Endothelial cell of umbilical vein (primary cell): Measurements from ENCODE around the gene PLEKHA6. TPM values are rescaled to one million over a fixed set of nuclear protein-coding genes. Genes with fewer than 3 reads are reported as not detected.
A peak's percentile ranks its signal among the peaks of the same experiment; 100 is the strongest.

Experiments used
- BruUV-seq: library from RNA; stranded (reverse); fragments of 400-500 nt; replicated peaks from 2 replicates; lab custom pipeline; 2021; lab: Mats Ljungman, UMichigan
- CTCF ChIA-PET: fragments of 300-600, 350-600 bp; sonication (Branson Sonifier 250); formaldehyde crosslinking; loops from one replicate; lab custom pipeline; 2021; ENCODE audit warnings: antibody characterized with exemption, inconsistent platforms; lab: Charles Lee
- POLR2A ChIA-PET: fragments of 300-600, 350-600 bp; sonication (Branson Sonifier 250); formaldehyde crosslinking; loops from one replicate; lab custom pipeline; 2021; ENCODE audit warnings: antibody characterized with exemption, inconsistent platforms; lab: Charles Lee
- DNase-seq: peaks from one replicate; pipeline ENCODE4 v3.0.0-alpha.2; 2011; ENCODE audit warnings: low read depth, low spot score
- FAIRE-seq: peaks from 2 replicates; lab custom pipeline; 2011; peaks lifted over from hg19 to GRCh38; lab: Jason Lieb, UNC
- H2AFZ ChIP-seq: 2 replicates; pipeline ENCODE4 v1.6.0; 2012; ENCODE audit warnings: low read depth, low read length, control low read depth, inconsistent platforms
- H3K27ac ChIP-seq: 2 replicates; pipeline ENCODE4 v1.5.1; 2011; ENCODE audit warnings: low read depth, mild to moderate bottlenecking, control low read depth, low read length, moderate library complexity; ENCODE audit not compliant: insufficient read depth
- H3K27me3 ChIP-seq, 2 experiments: 2 replicates each; pipeline versions ENCODE4 v1.6.0 to v1.6.1; 2011; ENCODE audit warnings: low read length in 2 of 2, mixed read lengths in 1 of 2; ENCODE audit not compliant: control insufficient read depth in 2 of 2, insufficient read depth in 2 of 2
- H3K36me3 ChIP-seq, 2 experiments: 2 replicates in 1 of 2; 3 replicates in 1 of 2; pipeline ENCODE4 v1.5.1; 2011; ENCODE audit warnings: low read length in 2 of 2, mild to moderate bottlenecking in 1 of 2, moderate library complexity in 1 of 2; ENCODE audit not compliant: control insufficient read depth in 2 of 2, insufficient read depth in 2 of 2; ENCODE audit errors: extremely low read depth in 1 of 2
- H3K4me1 ChIP-seq: 3 replicates; pipeline ENCODE4 v1.5.1; 2011; ENCODE audit warnings: mild to moderate bottlenecking, low read length; ENCODE audit not compliant: control insufficient read depth, insufficient read depth; ENCODE audit errors: extremely low read depth
- H3K4me2 ChIP-seq: 2 replicates; pipeline ENCODE4 v1.6.1; 2011; ENCODE audit warnings: low read length, control low read depth, mixed read lengths; ENCODE audit not compliant: insufficient read depth
- H3K4me3 ChIP-seq, 3 experiments: fragments of 200-600 bp in 1 of 3; sonication (generic), shearing (Covaris generic) in 1 of 3; replicated peaks in 1 of 3; 2 replicates each; pipeline ENCODE4 v1.5.1; 2011 to 2016; ENCODE audit warnings: control low read depth in 3 of 3, low read length in 3 of 3, mild to moderate bottlenecking in 2 of 3, inconsistent platforms in 1 of 3, low read depth in 1 of 3, moderate library complexity in 1 of 3; ENCODE audit not compliant: insufficient read depth in 1 of 3
- H3K79me2 ChIP-seq: 2 replicates; pipeline ENCODE4 v1.6.0; 2012; ENCODE audit warnings: low read length, inconsistent platforms; ENCODE audit not compliant: control insufficient read depth, insufficient read depth
- H3K9ac ChIP-seq: replicated peaks from 2 replicates; pipeline ENCODE3; 2011; ENCODE audit warnings: low read length, control low read depth; ENCODE audit not compliant: insufficient read depth; ENCODE audit errors: extremely low read depth
- H3K9me1 ChIP-seq: replicated peaks from 3 replicates; pipeline ENCODE4 v1.6.0; 2011; ENCODE audit warnings: mild to moderate bottlenecking, low read length; ENCODE audit not compliant: control insufficient read depth, insufficient read depth; ENCODE audit errors: extremely low read depth
- H3K9me3 ChIP-seq: replicated peaks from 2 replicates; pipeline ENCODE4 v1.5.1; 2012; ENCODE audit warnings: low read length, inconsistent platforms; ENCODE audit not compliant: control insufficient read depth, insufficient read depth
- H4K20me1 ChIP-seq: replicated peaks from 2 replicates; pipeline ENCODE3; 2011; ENCODE audit warnings: mild to moderate bottlenecking, low read length; ENCODE audit not compliant: control insufficient read depth, insufficient read depth; ENCODE audit errors: extremely low read depth
- EZH2 ChIP-seq: IDR thresholded peaks from 2 replicates; pipeline ENCODE4 v1.6.1; 2012; ENCODE audit warnings: borderline replicate concordance, low read depth, mild to moderate bottlenecking, moderate library complexity, low read length, inconsistent platforms; ENCODE audit not compliant: severe bottlenecking
- FOS ChIP-seq: IDR thresholded peaks from 2 replicates; pipeline ENCODE4 v1.6.1; 2011; ENCODE audit warnings: mild to moderate bottlenecking, low read length, moderate library complexity, borderline replicate concordance; ENCODE audit not compliant: insufficient read depth
- GATA2 ChIP-seq: IDR thresholded peaks from 2 replicates; pipeline ENCODE4 v1.7.0; 2011; ENCODE audit warnings: low read depth, mild to moderate bottlenecking, moderate library complexity, mixed read lengths, low read length; ENCODE audit not compliant: insufficient read length, insufficient read depth
- JUN ChIP-seq: IDR thresholded peaks from 2 replicates; pipeline ENCODE4 v1.6.1; 2011; ENCODE audit warnings: borderline replicate concordance, low read depth; ENCODE audit not compliant: insufficient read length, insufficient read depth
- MAX ChIP-seq: IDR thresholded peaks from 2 replicates; pipeline ENCODE4 v1.6.1; 2011; ENCODE audit not compliant: insufficient read depth, insufficient read length
- MYC ChIP-seq: IDR thresholded peaks from one replicate; pipeline ENCODE4 v1.6.1; 2011; ENCODE audit warnings: mild to moderate bottlenecking, low read depth, low read length
- POLR2A ChIP-seq: IDR thresholded peaks from 2 replicates; pipeline ENCODE4 v1.6.1; 2012; ENCODE audit warnings: low read depth, mild to moderate bottlenecking, control low read depth, low read length
- POLR2AphosphoS5 ChIP-seq: IDR thresholded peaks from 2 replicates; pipeline ENCODE4 v1.6.1; 2012; ENCODE audit warnings: low read depth, mild to moderate bottlenecking, control low read depth, low read length, moderate library complexity; ENCODE audit not compliant: insufficient read depth
- dilution Hi-C: fragments of 300-500 bp; cut with MboI; formaldehyde crosslinking; loops from one replicate; pipeline ENCODE4 v1.15.0; 2019; ENCODE audit warnings: low sequenced_read_pairs; ENCODE audit not compliant: extremely low pct_ligation_motif_present
- intact Hi-C: fragments of 100-400 bp; cut with micrococcal nuclease; formaldehyde crosslinking; loops from one replicate; pipeline ENCODE4 v1.10.0; 2022
- polyA plus RNA-seq, 4 experiments: library from polyadenylated mRNA; depleted of rRNA in 3 of 4; stranded (reverse) in 3 of 4; unstranded in 1 of 4; fragments of >200 nt; gene quantifications; 2 replicates each; pipeline versions ENCODE4 v1.2.1 to v1.2.3, GENCODE V29; 2011 to 2012; ENCODE audit warnings: missing spikeins in 1 of 4
- total RNA-seq: library from RNA; stranded (reverse); gene quantifications from 2 replicates; pipeline ENCODE4 v1.2.3, GENCODE V29; 2021
- TF ChIP-seq, protein P1 (sequence below), 2 donors: IDR thresholded peaks; 1 replicate in 1 of 2; 2 replicates in 1 of 2; pipeline ENCODE4 v1.5.1; 2011; ENCODE audit warnings: low read length in 2 of 2, mild to moderate bottlenecking in 2 of 2, moderate library complexity in 2 of 2, control low read depth in 1 of 2, inconsistent platforms in 1 of 2, low read depth in 1 of 2; ENCODE audit not compliant: insufficient read depth in 1 of 2; ENCODE audit errors: extremely low read depth in 1 of 2

PLEKHA6 gene
- total and polyA plus RNA-seq, 2 donors (not counting 3 experiments of a cell fraction or from before 2014, with no cell fraction given) = 2.1 to 15.0 TPM

DNA sequence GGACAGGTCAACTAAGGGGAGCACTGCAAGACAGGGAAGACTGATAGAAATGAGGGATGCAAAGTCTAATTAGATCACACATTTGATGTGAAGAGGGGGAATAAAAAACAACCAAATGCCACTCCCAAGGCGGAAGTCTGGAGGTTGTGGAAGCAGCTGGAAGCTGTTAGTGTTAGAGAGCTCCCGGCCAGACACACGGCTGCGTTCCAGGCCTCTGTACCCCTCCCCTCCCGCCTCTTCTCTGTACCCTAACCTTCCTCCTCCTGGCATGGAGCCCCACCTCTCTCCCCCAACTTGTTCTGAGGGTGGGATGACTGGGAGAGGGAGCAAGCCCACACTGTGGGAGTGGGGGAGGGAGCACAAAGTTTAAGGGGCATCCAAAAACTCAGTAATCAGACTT is 67.0 kb downstream of the PLEKHA6 start:
- POLR2A ChIA-PET = no interaction called here
- Histone ChIP-seq H4K20me1 (no peaks in the 10 kb centered on the region), H3K9me1 (no peaks in the 10 kb centered on the region), H3K27me3 (no peaks in the 10 kb centered on the region), H3K4me2 (no peak overlapping the region), H3K4me1 (no peaks in the 10 kb centered on the region), H2AFZ (no peak overlapping the region), H3K27ac (no peak overlapping the region), H3K4me3 (no peak overlapping the region), H3K79me2 (no peaks in the 10 kb centered on the region), H3K36me3 (no peaks in the 10 kb centered on the region), H3K9me3 (no peaks in the 10 kb centered on the region), H3K9ac (no peak overlapping the region)
- BruUV-seq = no TSS peak
- CTCF ChIA-PET = interaction anchor here (1.1 kb wide), 1 partner anchor 34 kb away, joined by 3 read pairs; no protein-coding TSS in a partner anchor
- intact Hi-C loops = no loop called here
- TF ChIP-seq GATA2 = no peak
- TF ChIP-seq FOS = no peak
- no peak for TF ChIP-seq EZH2
- TF ChIP-seq MYC = no peak
- no peak for TF ChIP-seq MAX
- TF ChIP-seq JUN = no peak
- FAIRE-seq = no peak
- no peak for DNase-seq
- dilution Hi-C loops = no loop called here

DNA sequence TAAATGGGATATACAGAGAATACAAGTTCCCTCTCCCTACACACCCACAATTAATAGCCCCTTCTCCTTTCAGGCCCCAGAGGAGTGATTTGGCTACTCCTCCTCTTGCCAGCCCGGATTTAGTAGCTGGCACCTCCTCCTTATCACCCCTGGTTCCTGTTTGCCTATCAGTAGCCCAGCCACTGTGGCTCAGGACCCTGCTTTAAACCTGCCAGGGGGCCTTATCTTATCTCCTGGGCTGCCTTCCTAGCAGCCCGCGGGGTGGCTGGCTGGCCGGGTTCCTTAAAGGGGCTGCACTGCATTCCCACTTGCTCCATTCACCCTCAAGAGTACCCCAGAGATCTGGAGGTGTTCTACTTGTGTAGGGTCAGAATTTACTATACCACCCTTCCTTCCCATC is 70.4 kb downstream of the PLEKHA6 start:
- dilution Hi-C loops (no loop called here), intact Hi-C loops (no loop called here)
- no peak for FAIRE-seq
- Histone ChIP-seq H3K4me3 (no peak overlapping the region), H3K27me3 (no peaks in the 10 kb centered on the region), H3K4me1 (peaks cover 5% of the 10 kb centered on the region), H3K9me1 (no peaks in the 10 kb centered on the region), H3K9ac (no peak overlapping the region), H4K20me1 (no peaks in the 10 kb centered on the region), H3K27ac (no peak overlapping the region), H3K4me2 (no peak overlapping the region), H3K9me3 (no peaks in the 10 kb centered on the region), H3K79me2 (no peaks in the 10 kb centered on the region), H2AFZ (no peak overlapping the region), H3K36me3 (no peaks in the 10 kb centered on the region)
- no TSS peak for BruUV-seq
- TF ChIP-seq EZH2 (no peak), POLR2AphosphoS5 (no peak), JUN (no peak), FOS (no peak), POLR2A (no peak), MYC (no peak), GATA2 (peak; percentile 9), MAX (no peak)
- TF ChIP-seq, protein P1, sequence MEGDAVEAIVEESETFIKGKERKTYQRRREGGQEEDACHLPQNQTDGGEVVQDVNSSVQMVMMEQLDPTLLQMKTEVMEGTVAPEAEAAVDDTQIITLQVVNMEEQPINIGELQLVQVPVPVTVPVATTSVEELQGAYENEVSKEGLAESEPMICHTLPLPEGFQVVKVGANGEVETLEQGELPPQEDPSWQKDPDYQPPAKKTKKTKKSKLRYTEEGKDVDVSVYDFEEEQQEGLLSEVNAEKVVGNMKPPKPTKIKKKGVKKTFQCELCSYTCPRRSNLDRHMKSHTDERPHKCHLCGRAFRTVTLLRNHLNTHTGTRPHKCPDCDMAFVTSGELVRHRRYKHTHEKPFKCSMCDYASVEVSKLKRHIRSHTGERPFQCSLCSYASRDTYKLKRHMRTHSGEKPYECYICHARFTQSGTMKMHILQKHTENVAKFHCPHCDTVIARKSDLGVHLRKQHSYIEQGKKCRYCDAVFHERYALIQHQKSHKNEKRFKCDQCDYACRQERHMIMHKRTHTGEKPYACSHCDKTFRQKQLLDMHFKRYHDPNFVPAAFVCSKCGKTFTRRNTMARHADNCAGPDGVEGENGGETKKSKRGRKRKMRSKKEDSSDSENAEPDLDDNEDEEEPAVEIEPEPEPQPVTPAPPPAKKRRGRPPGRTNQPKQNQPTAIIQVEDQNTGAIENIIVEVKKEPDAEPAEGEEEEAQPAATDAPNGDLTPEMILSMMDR (IDR thresholded peaks at IDR 0.05; ENCODE audit: extremely low read depth in 1 of 2, insufficient read depth in 1 of 2, low read depth in 1 of 2, low read length in 2 of 2) = no peak
- POLR2A ChIA-PET = no interaction called here
- no peak for DNase-seq
- CTCF ChIA-PET = interaction anchor here (1.4 kb wide), 1 partner anchor 10 kb away, joined by 5 read pairs; no protein-coding TSS in a partner anchor
